ENCODE results near the gene CCNE1. TPM values are rescaled to one million over a fixed set of nuclear protein-coding genes. Genes with fewer than 3 reads are reported as not detected.
"Not testable (repeated sequence)": the region's sequence is repeated elsewhere in the genome, so short reads cannot be mapped to it uniquely, and the experiment has no call there.

CCNE1 gene
- total RNA-seq, 6 experiments from 2014 or later, result 5.6 to 7.0 (median 6.5) TPM

DNA sequence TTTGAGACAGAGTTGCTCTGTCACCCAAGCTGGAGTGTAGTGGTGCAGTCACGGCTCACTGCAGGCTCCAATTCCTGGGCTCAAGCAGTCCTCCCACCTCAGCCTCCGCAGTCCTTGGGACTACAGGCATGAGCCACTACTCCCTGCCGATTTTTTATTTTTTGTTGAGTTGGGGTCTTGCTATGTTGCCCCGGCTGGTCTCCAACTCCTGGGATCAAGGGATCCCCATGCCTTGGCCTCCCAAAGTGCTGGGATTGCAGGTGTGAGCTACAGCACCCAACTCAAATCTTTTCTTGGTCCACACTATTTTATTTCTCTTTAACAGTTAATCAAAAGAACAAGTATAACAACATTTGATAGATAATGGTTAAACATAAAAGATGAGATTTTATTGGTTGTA lies 7.5 kb downstream of the CCNE1 start:
- no peak for DNase-seq
- Mint-ChIP-seq H3K9me3 (no peaks in the 10 kb centered on the region), H3K36me3 (ENCODE audit: low read depth) (peaks cover 15% of the 10 kb centered on the region), H3K27me3 (ENCODE audit: insufficient read depth) (no peaks in the 10 kb centered on the region; the same call in 1 of the 2 replicates), H3K4me1 (ENCODE audit: low read depth) (no peaks in the 10 kb centered on the region), H3K27ac (no peak overlapping the region), H3K4me3 (no peak overlapping the region)
- TF ChIP-seq CTCF (IDR thresholded peaks at IDR 0.05), result no peak

- no peak overlapping the region for H3K27ac Mint-ChIP-seq
- DNase-seq, result no peak
- no peaks in the 10 kb centered on the region for H3K9me3 Mint-ChIP-seq
- H3K27me3 Mint-ChIP-seq (ENCODE audit: insufficient read depth), result no peaks in the 10 kb centered on the region; the same call in 1 of the 2 replicates
- peaks cover 15% of the 10 kb centered on the region for H3K36me3 Mint-ChIP-seq (ENCODE audit: low read depth)
- H3K4me3 Mint-ChIP-seq, result no peak overlapping the region
- no peak for TF ChIP-seq CTCF (IDR thresholded peaks at IDR 0.05)
- H3K4me1 Mint-ChIP-seq (ENCODE audit: low read depth), result no peaks in the 10 kb centered on the region
Observed at GRCh38 chr19:29819986-29820385, 8.2 kb downstream of the CCNE1 start.

DNA sequence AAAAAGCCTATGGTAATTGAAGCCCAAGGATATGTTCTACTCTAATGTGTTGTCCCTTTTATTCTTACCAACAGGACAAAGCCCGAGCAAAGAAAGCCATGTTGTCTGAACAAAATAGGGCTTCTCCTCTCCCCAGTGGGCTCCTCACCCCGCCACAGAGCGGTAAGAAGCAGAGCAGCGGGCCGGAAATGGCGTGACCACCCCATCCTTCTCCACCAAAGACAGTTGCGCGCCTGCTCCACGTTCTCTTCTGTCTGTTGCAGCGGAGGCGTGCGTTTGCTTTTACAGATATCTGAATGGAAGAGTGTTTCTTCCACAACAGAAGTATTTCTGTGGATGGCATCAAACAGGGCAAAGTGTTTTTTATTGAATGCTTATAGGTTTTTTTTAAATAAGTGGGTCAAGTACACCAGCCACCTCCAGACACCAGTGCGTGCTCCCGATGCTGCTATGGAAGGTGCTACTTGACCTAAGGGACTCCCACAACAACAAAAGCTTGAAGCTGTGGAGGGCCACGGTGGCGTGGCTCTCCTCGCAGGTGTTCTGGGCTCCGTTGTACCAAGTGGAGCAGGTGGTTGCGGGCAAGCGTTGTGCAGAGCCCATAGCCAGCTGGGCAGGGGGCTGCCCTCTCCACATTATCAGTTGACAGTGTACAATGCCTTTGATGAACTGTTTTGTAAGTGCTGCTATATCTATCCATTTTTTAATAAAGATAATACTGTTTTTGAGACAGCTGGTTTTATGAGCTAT lies 12.0 kb downstream of the CCNE1 start:
- no peak for DNase-seq
- Mint-ChIP-seq H3K4me3 (no peak overlapping the region), H3K9me3 (no peaks in the 10 kb centered on the region), H3K36me3 (ENCODE audit: low read depth) (peaks cover 15% of the 10 kb centered on the region), H3K27me3 (ENCODE audit: insufficient read depth) (no peaks in the 10 kb centered on the region; the same call in 1 of the 2 replicates), H3K27ac (no peak overlapping the region), H3K4me1 (ENCODE audit: low read depth) (no peaks in the 10 kb centered on the region)
- no peak for TF ChIP-seq CTCF (IDR thresholded peaks at IDR 0.05)

GRCh38 chr19:29825263-29825662 lies 13.5 kb downstream of the CCNE1 start:
- H3K4me1 Mint-ChIP-seq (ENCODE audit: low read depth); H3K9me3 Mint-ChIP-seq; DNase-seq; H3K27ac Mint-ChIP-seq; H3K4me3 Mint-ChIP-seq; H3K27me3 Mint-ChIP-seq (ENCODE audit: insufficient read depth): not testable (repeated sequence)
- H3K36me3 Mint-ChIP-seq (ENCODE audit: low read depth), result peaks cover 15% of the 10 kb centered on the region

DNA sequence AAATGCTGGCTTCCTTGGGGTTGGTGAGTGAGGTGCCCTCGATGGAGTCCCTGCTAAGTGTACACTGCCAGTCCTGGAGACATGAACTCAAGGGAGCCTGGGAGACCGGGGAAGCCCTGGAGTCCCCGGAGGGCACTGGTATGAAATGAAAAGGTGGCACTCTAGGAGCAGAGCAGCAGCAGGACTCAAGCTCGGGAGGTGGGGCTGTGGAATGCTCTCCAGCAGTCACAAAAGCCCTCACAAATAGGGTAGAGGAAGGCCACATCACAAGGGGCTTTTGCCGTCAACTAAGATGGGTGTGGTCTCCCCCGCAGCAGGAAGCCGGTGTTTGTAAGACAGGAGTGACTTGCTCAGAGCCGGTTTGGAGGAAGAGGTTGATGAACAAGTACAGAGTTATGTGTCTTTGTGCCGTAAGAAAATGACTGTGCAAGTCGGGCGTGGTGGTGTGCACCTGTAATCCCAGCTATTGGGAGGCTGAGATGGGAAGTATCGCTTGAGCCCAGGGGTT lies 19.3 kb downstream of the CCNE1 start:
- Mint-ChIP-seq H3K9me3 (no peaks in the 10 kb centered on the region), H3K36me3 (ENCODE audit: low read depth) (no peaks in the 10 kb centered on the region), H3K27me3 (ENCODE audit: insufficient read depth) (peaks cover 7% of the 10 kb centered on the region; the same call in 1 of the 2 replicates), H3K4me1 (ENCODE audit: low read depth) (peaks cover 10% of the 10 kb centered on the region), H3K4me3 (no peak overlapping the region), H3K27ac (no peak overlapping the region)
- no peak for TF ChIP-seq CTCF (IDR thresholded peaks at IDR 0.05)
- no peak for DNase-seq

- Mint-ChIP-seq H3K27me3 (ENCODE audit: insufficient read depth) (peaks cover 7% of the 10 kb centered on the region; the same call in 1 of the 2 replicates), H3K4me3 (no peak overlapping the region), H3K4me1 (ENCODE audit: low read depth) (peaks cover 10% of the 10 kb centered on the region), H3K27ac (no peak overlapping the region), H3K9me3 (no peaks in the 10 kb centered on the region), H3K36me3 (ENCODE audit: low read depth) (no peaks in the 10 kb centered on the region)
- DNase-seq, result no peak
- TF ChIP-seq CTCF (IDR thresholded peaks at IDR 0.05), result no peak
Observed at GRCh38 chr19:29831686-29832085, 19.9 kb downstream of the CCNE1 start.
